H1 (cell line): ENCODE measurements around the gene DLEC1. TPM values are rescaled to one million over a fixed set of nuclear protein-coding genes. Genes with fewer than 3 reads are reported as not detected.

Experiments used
- CTCF ChIA-PET: fragments of 300-600 bp; sonication (Branson Sonifier 250); formaldehyde crosslinking; loops from one replicate; lab custom pipeline; 2021; ENCODE audit not compliant: partially characterized antibody; lab: Charles Lee
- POLR2A ChIA-PET: fragments of 300-600 bp; sonication (Branson Sonifier 250); formaldehyde crosslinking; loops from one replicate; lab custom pipeline; 2021; ENCODE audit warnings: inconsistent platforms; ENCODE audit not compliant: partially characterized antibody; lab: Charles Lee
- DNase-seq, 2 experiments: peaks; one replicate each; pipeline versions ENCODE4 v3.0.0 to v3.0.0-alpha.2; 2010 to 2022; ENCODE audit warnings: low spot score in 2 of 2, low read depth in 1 of 2, mixed read lengths in 1 of 2
- FAIRE-seq: peaks from 2 replicates; lab custom pipeline; 2011; peaks lifted over from hg19 to GRCh38; lab: Jason Lieb, UNC
- H2AFZ ChIP-seq: 2 replicates; pipeline ENCODE4 v1.8.1; 2012; ENCODE audit warnings: low read length, inconsistent platforms
- H2AK5ac ChIP-seq: 2 replicates; pipeline ENCODE4 v1.6.1; 2013; ENCODE audit warnings: low read depth, low read length
- H2BK120ac ChIP-seq: replicated peaks from 2 replicates; pipeline ENCODE3; 2013; ENCODE audit warnings: low read depth, low read length, inconsistent platforms
- H2BK12ac ChIP-seq: 2 replicates; pipeline ENCODE4 v1.6.1; 2013; ENCODE audit warnings: low read depth, low read length
- H2BK15ac ChIP-seq: 2 replicates; pipeline ENCODE4 v1.6.1; 2013; ENCODE audit warnings: low read length
- H2BK20ac ChIP-seq: 2 replicates; pipeline ENCODE4 v1.6.1; 2013; ENCODE audit warnings: low read length
- H2BK5ac ChIP-seq: 2 replicates; pipeline ENCODE4 v1.6.1; 2013; ENCODE audit warnings: low read depth, low read length
- H3K14ac ChIP-seq: 2 replicates; pipeline ENCODE4 v1.6.1; 2013; ENCODE audit warnings: inconsistent platforms; ENCODE audit not compliant: insufficient read length
- H3K18ac ChIP-seq: 2 replicates; pipeline ENCODE4 v1.6.1; 2013; ENCODE audit warnings: low read length; ENCODE audit errors: extremely low read depth
- H3K23ac ChIP-seq: 2 replicates; pipeline ENCODE4 v1.6.1; 2013; ENCODE audit warnings: inconsistent platforms; ENCODE audit not compliant: insufficient read length
- H3K23me2 ChIP-seq: 2 replicates; pipeline ENCODE4 v1.6.1; 2013; ENCODE audit warnings: low read depth, low read length
- H3K27ac ChIP-seq: 2 replicates; pipeline ENCODE4 v1.6.1; 2011; ENCODE audit warnings: low read depth, low read length, inconsistent platforms
- H3K27me3 ChIP-seq, 4 experiments: replicated peaks in 1 of 4; 1 replicate in 1 of 4; 2 replicates in 3 of 4; pipeline versions ENCODE4 v1.6.1 to v1.8.1; 2011 to 2013; ENCODE audit warnings: low read length in 3 of 4, mild to moderate bottlenecking in 3 of 4, inconsistent platforms in 2 of 4, mixed read lengths in 2 of 4, moderate library complexity in 1 of 4; ENCODE audit not compliant: control insufficient read depth in 3 of 4, insufficient read depth in 3 of 4; ENCODE audit errors: extremely low read depth in 1 of 4
- H3K36me3 ChIP-seq, 4 experiments: 2 replicates each; pipeline versions ENCODE4 v1.6.1 to v1.8.1; 2011 to 2013; ENCODE audit warnings: mild to moderate bottlenecking in 4 of 4, low read length in 3 of 4, moderate library complexity in 2 of 4, control low read depth in 1 of 4, inconsistent platforms in 1 of 4; ENCODE audit not compliant: insufficient read depth in 4 of 4, control insufficient read depth in 2 of 4
- H3K4ac ChIP-seq: replicated peaks from 2 replicates; pipeline ENCODE3; 2013; ENCODE audit warnings: low read length, low read depth, mixed read lengths, inconsistent platforms; ENCODE audit not compliant: insufficient read length
- H3K4me1 ChIP-seq, 4 experiments: replicated peaks in 1 of 4; 1 replicate in 1 of 4; 2 replicates in 3 of 4; pipeline versions ENCODE4 v1.6.1 to v1.8.1; 2011 to 2013; ENCODE audit warnings: low read length in 3 of 4, inconsistent platforms in 2 of 4, mixed read lengths in 1 of 4; ENCODE audit not compliant: insufficient read depth in 4 of 4, control insufficient read depth in 3 of 4
- H3K4me2 ChIP-seq, 2 experiments: 2 replicates each; pipeline versions ENCODE4 v1.6.1 to v1.8.1; 2011 to 2013; ENCODE audit warnings: low read depth in 2 of 2, low read length in 2 of 2, control low read depth in 1 of 2, inconsistent platforms in 1 of 2, mild to moderate bottlenecking in 1 of 2; ENCODE audit not compliant: insufficient read depth in 1 of 2
- H3K4me3 ChIP-seq, 4 experiments: fragments of 200-600, 300-600 bp in 1 of 4; sonication (generic), shearing (Covaris generic), sonication (Bioruptor Twin) in 1 of 4; 2 replicates each; pipeline versions ENCODE4 v1.5.1 to v1.8.1; 2011 to 2016; ENCODE audit warnings: low read length in 4 of 4, low read depth in 3 of 4, control low read depth in 2 of 4, inconsistent platforms in 2 of 4, mild to moderate bottlenecking in 2 of 4, mixed read lengths in 1 of 4, moderate library complexity in 1 of 4; ENCODE audit not compliant: insufficient read depth in 2 of 4; ENCODE audit errors: extremely low read depth in 1 of 4
- H3K56ac ChIP-seq: replicated peaks from 2 replicates; pipeline ENCODE3; 2013; ENCODE audit warnings: low read depth, mild to moderate bottlenecking, mixed read lengths, low read length, inconsistent platforms; ENCODE audit not compliant: insufficient read length
- H3K79me1 ChIP-seq: 2 replicates; pipeline ENCODE4 v1.6.1; 2013; ENCODE audit warnings: low read depth, low read length, control low read depth
- H3K79me2 ChIP-seq, 2 experiments: 2 replicates each; pipeline versions ENCODE4 v1.6.1 to v1.8.1; 2012 to 2013; ENCODE audit warnings: low read length in 2 of 2, mild to moderate bottlenecking in 2 of 2, inconsistent platforms in 1 of 2; ENCODE audit not compliant: insufficient read depth in 2 of 2, control insufficient read depth in 1 of 2
- H3K9ac ChIP-seq, 4 experiments: replicated peaks in 1 of 4; 1 replicate in 1 of 4; 2 replicates in 3 of 4; pipeline versions ENCODE4 v1.6.1 to v1.8.1; 2011 to 2013; ENCODE audit warnings: low read depth in 3 of 4, low read length in 3 of 4, control low read depth in 2 of 4, mild to moderate bottlenecking in 2 of 4, moderate library complexity in 2 of 4, inconsistent platforms in 1 of 4; ENCODE audit errors: extremely low read depth in 1 of 4
- H3K9me3 ChIP-seq, 2 experiments: 2 replicates each; pipeline versions ENCODE4 v1.6.1 to v1.8.1; 2012 to 2013; ENCODE audit warnings: mild to moderate bottlenecking in 2 of 2, moderate library complexity in 2 of 2, control low read depth in 1 of 2, inconsistent platforms in 1 of 2, low read depth in 1 of 2, low read length in 1 of 2, mixed read lengths in 1 of 2; ENCODE audit not compliant: insufficient read depth in 2 of 2
- H4K20me1 ChIP-seq, 2 experiments: replicated peaks in 1 of 2; 2 replicates each; pipeline versions ENCODE3 to v1.8.1; 2011 to 2013; ENCODE audit warnings: inconsistent platforms in 2 of 2, low read length in 2 of 2, mild to moderate bottlenecking in 1 of 2; ENCODE audit not compliant: insufficient read depth in 2 of 2, control insufficient read depth in 1 of 2
- H4K5ac ChIP-seq: 2 replicates; pipeline ENCODE4 v1.6.1; 2013; ENCODE audit warnings: low read length, low read depth, mixed read lengths, inconsistent platforms; ENCODE audit not compliant: insufficient read length
- H4K8ac ChIP-seq: 2 replicates; pipeline ENCODE4 v1.8.0; 2013; ENCODE audit warnings: mild to moderate bottlenecking, moderate library complexity, low read length, inconsistent platforms; ENCODE audit not compliant: insufficient read depth; ENCODE audit errors: extremely low read depth
- H4K91ac ChIP-seq: replicated peaks from 2 replicates; pipeline ENCODE3; 2013; ENCODE audit warnings: low read length, mixed read lengths, inconsistent platforms; ENCODE audit not compliant: insufficient read length
- BRCA1 ChIP-seq: IDR thresholded peaks from 2 replicates; pipeline ENCODE4 v1.6.1; 2012; ENCODE audit warnings: low read depth, low read length, improper control_type of control experiment
- NRF1 ChIP-seq: IDR thresholded peaks from 2 replicates; pipeline ENCODE4 v1.6.1; 2011; ENCODE audit warnings: mild to moderate bottlenecking, low read depth, low read length, improper control_type of control experiment
- TCF12 ChIP-seq: IDR thresholded peaks from 2 replicates; pipeline ENCODE4 v1.6.1; 2011; ENCODE audit warnings: low read depth, mild to moderate bottlenecking, low read length
- YY1 ChIP-seq: IDR thresholded peaks from 2 replicates; pipeline ENCODE4 v1.6.1; 2011; ENCODE audit warnings: low read depth, mild to moderate bottlenecking, low read length
- WGBS, 2 experiments: shearing (Covaris generic) in 1 of 2; methylation state at CpG; one replicate each; pipeline versions ENCODE4 v1.1.6 to v1.1.7; 2013 to 2015; ENCODE audit warnings: low lambda C conversion rate in 2 of 2, mixed read lengths in 2 of 2, inconsistent platforms in 1 of 2, low coverage in 1 of 2, missing lambda C conversion rate in 1 of 2; ENCODE audit not compliant: insufficient replicate concordance in 2 of 2, insufficient coverage in 1 of 2, insufficient read length in 1 of 2; ENCODE audit errors: extremely low coverage in 1 of 2, missing lambda C conversion rate in 1 of 2; 5-methylcytosine and 5-hydroxymethylcytosine counted together
- polyA plus RNA-seq, 7 experiments: library from polyadenylated mRNA; depleted of rRNA in 3 of 7; stranded (reverse) in 5 of 7; unstranded in 2 of 7; fragments of >200 nt in 5 of 7; fragments of 200-250 nt in 2 of 7; gene quantifications; 1 replicate in 5 of 7; 2 replicates in 1 of 7; 4 replicates in 1 of 7; pipeline versions ENCODE4 v1.2.1 to v1.2.3, GENCODE V29; 2011 to 2013; ENCODE audit warnings: missing spikeins in 2 of 7, mixed read lengths in 2 of 7
- total RNA-seq: library from RNA; stranded (reverse); fragmentation: NEBNext Ultra II Directional; extraction: Animal tissue kit (Norgen Biotek cat#: 25700); gene quantifications from 2 replicates; pipeline ENCODE4 v1.2.1, GENCODE V29; 2021

The DLEC1 gene
- total and polyA plus RNA-seq, 2 of the 8 experiments (the other 6 are each of a cell fraction or from before 2014, with no cell fraction given): 0.26 to 0.76 TPM

GRCh38 chr3:38170722-38171121, 131.7 kb downstream of the DLEC1 start:
- WGBS, 2 experiments: 63% methylated on average over 4 of the region's 4 CpGs; no CpG with 5 or more reads in 1 of the 2 experiments
- DNase-seq (no peak), FAIRE-seq (no peak)
- Histone ChIP-seq H3K27ac (no peak overlapping the region), H4K20me1 (peaks cover 9 to 16% of the 10 kb centered on the region in 2 experiments), H3K23ac (no peak overlapping the region), H4K8ac (no peak overlapping the region), H2BK5ac (no peak overlapping the region), H4K91ac (no peak overlapping the region), H2BK20ac (no peak overlapping the region), H3K56ac (no peak overlapping the region), H3K4ac (no peak overlapping the region), H3K23me2 (peaks cover 4% of the 10 kb centered on the region; the same call in 1 of the 2 replicates), H3K4me2 (no peak overlapping the region), H2BK15ac (no peak overlapping the region), H2BK120ac (no peak overlapping the region), H2BK12ac (no peak overlapping the region), H2AFZ (no peak overlapping the region), H3K79me2 (peaks cover 18 to 96% of the 10 kb centered on the region in 2 experiments), H3K4me3 (no peak overlapping the region), H3K4me1 (peaks cover 0 to 9% (median 5%) of the 10 kb centered on the region in 4 experiments; a peak in 4 of 7 replicates), H3K14ac (no peak overlapping the region), H2AK5ac (no peak overlapping the region), H3K27me3 (no peaks in the 10 kb centered on the region), H3K9ac (no peak overlapping the region), H3K9me3 (no peaks in the 10 kb centered on the region), H3K79me1 (no peaks in the 10 kb centered on the region; the same call in 1 of the 2 replicates), H4K5ac (no peak overlapping the region), H3K18ac (no peak overlapping the region), H3K36me3 (no peaks in the 10 kb centered on the region)
- no peak for TF ChIP-seq NRF1
- no peak for TF ChIP-seq BRCA1
- no peak for TF ChIP-seq YY1
- no peak for TF ChIP-seq TCF12
- ChIA-PET POLR2A (interaction anchor here (1.2 kb wide), 1 partner anchor 34 kb away, joined by 3 read pairs; the partner anchor contains the start of gene ACAA1), CTCF (interaction anchor here (0.7 to 2.0 kb wide), 3 partner anchors 8 to 75 kb away, joined by 3 to 5 read pairs (median 3); no protein-coding TSS in a partner anchor)
